Endometrial microvascular endothelial cells (primary cell): ENCODE data around the gene UBE2E2. TPM values are rescaled to one million over a fixed set of nuclear protein-coding genes. Genes with fewer than 3 reads are reported as not detected.

ENCODE experiments used
- in situ Hi-C: cut with HindIII; loops from 2 replicates; pipeline ENCODE4 v1.10.0; 2017; ENCODE audit warnings: low sequenced_read_pairs, low pct_unique_long_range_greater_than_20kb; ENCODE audit errors: inconsistent ontology term
- total RNA-seq: library from RNA; depleted of rRNA; stranded (reverse); fragments of >200 nt; gene quantifications from one replicate; pipeline ENCODE4 v1.2.3, GENCODE V29; 2015; ENCODE audit errors: inconsistent ontology term

The UBE2E2 gene
- total RNA-seq, 1 donor from 2014 or later = 11.2 TPM

DNA sequence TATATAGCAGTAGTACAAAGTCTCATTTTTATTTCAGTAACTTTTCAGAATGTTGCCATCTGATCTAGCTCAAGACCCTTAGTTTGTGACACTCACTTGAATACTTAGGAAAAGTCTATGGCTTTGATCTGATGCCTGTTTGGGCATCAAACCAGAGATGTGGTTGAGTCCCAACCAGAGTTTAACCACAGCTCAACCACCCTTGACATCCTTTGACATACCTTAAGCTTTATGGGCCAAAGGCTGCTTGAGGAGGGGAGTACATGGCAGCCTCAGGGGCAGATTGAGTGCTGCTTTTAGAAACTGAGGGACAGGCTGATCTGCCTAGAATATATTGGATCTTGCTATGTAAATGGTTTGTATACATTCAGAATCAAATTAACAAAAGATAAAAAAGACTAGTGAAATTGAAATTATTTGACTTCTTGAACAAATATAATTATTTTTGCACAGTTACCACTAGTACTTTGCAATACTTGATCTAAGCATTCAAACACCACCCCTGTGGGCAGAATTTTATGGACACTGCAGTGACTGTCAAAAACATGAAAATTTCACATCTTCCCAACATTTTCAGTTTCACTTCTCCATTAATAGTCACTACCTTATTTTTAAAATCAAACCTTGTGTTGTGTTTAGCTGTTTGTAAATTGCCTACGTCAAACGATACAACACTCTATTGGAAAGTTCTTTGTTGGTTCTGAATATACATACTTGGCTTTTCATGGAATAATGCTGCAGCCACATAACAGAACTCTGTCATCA lies 199.8 kb downstream of the UBE2E2 start:
- in situ Hi-C loops = no loop called here

DNA sequence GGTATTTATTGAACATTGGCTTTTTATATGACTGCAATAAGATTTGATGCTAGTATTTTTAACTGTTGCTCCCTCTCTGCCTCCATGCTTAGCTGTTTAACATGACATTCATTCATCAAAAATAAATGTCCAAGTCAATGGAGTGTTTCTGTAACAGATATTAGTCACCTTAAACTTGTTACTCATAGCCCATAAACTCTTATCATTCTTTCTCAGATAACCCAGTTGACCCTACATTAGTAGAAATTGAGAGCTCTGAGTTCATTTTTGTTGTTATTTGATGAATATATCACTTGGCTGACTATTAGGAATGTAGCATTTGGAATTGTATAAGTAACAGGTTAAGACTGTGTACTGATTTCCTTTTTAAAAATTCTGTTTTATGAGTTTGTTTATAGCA lies 201.1 kb downstream of the UBE2E2 start:
- in situ Hi-C loops = no loop called here

GRCh38 chr3:23405081-23405480 lies 202.0 kb downstream of the UBE2E2 start:
- in situ Hi-C loops = no loop called here

DNA sequence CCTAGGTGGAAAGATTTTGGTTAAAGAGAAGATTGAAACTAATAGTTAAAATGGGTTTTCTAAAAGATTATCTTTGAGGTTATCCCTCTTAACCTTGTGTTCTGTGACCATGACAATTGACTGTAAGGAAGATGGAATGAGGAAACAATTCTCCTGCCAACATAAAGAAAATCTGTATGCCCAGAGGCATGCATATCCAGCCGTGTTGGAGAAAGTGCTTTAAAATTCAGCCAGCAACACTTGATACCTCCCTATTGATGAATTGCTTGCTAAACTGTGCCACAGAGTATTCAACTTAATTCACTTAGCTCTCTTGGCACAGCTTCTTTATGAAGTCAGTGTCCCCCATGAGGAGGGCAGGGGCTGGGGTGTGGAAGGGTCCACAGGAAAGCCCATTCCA lies 203.5 kb downstream of the UBE2E2 start:
- in situ Hi-C loops = no loop called here

DNA sequence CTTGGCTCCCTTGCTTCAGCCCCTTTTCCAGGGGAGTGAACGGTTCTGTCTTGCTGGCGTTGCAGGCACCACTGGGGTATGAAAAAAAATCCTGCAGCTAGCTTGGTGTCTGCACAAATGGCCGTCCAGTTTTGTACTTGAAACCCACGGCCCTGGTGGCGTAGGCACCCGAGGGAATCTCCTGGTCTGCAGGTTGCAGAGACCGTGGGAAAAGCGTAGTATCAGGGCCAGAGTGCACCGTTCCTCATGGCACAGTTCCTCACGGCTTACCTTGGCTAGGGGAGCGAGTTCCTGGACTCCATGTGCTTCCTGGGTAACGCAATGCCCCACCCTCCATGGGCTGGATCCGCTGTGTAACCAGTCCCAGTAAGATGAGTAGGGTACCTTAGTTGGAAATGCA lies 214.9 kb downstream of the UBE2E2 start:
- in situ Hi-C loops = no loop called here

DNA sequence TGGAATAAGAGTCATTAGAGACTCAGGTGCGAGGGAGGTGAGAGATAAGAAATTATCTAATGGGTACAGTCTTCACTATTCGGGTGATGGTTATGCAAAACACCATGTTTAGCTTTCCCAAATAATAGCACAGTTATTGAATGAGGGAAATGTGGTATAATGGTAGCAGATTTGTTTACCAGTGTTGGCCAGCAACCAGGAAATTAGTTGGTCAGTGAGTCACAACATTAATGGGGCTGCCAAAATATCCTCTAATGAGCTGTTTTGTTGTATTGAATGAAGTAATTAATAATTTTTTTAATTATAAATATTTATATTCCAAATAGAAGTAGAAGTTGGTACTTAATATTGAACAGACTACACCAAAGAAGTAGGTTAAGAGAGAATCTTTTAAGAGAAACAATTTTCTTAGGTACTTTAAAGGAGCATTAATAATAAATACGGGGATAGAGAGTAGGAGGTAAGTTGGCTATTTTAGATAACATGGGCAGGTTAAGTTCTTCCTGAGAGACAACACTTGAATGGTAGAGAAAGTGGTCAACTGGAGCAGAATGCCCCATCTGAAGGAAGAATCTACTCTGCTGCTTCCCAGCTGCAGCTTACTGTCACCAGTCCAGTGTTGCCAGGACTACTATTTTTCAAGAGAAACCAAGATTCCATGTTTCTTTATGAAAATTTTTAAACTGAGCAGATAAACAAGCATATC lies 218.8 kb downstream of the UBE2E2 start:
- in situ Hi-C loops = no loop called here

DNA sequence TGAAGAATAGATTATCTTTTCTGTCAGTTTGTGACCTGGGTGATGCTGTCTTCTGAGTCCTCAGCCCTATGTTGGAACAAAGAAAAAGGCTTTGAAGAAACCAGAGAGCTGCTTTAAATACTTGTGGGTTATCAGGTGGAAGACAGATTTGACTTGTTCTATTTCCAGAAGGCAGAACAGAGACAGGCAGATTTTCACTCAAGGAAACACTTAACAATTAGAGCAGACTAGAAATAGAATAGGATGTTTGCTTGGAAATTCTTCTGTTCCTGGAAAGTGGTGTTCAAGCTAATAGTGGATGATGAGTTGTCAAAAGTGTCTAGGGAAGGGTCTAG lies 219.4 kb downstream of the UBE2E2 start:
- in situ Hi-C loops = no loop called here

GRCh38 chr3:23425410-23425809 lies 222.3 kb downstream of the UBE2E2 start:
- in situ Hi-C loops = no loop called here

GRCh38 chr3:23430781-23431398 lies 227.8 kb downstream of the UBE2E2 start:
- in situ Hi-C loops = no loop called here

GRCh38 chr3:23431764-23432163 lies 228.6 kb downstream of the UBE2E2 start:
- in situ Hi-C loops = no loop called here

DNA sequence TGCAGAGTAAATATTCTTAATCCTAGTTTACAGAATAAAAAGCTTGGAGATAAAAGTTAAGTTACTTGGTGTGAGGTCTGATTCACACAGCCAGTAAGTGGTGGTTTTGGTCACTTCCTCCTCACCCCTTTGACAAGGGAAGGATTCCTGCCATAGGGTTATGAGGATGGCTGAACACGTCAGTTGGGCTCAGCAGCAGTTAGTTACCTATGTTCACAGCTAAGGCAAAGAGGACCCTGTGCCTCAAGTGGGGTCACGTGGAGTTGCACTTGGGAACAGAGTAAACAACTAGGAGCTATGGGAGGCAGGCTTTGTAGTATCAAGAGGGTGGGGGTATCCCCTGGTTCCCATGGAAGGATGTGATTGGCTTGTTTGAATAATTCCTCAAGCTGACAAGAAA lies 232.2 kb downstream of the UBE2E2 start:
- in situ Hi-C loops = no loop called here

DNA sequence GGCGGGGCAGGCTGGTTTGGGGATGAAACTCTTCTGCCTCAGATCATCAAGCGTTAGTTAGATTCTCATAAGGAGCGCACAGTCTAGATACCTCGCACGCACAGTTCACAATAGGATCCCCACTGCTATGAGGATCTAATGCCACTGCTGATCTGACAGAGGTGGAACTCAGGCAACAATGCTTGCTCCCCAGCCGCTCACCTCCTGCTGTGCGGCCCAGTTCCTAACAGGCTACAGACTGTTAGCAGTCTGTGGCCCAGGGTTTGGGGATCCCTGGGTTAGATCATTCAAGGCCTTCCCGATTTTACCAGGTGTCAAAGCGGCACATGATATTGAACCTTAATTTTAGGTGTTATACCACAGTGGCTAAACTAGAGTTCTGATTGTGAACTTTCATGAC lies 232.8 kb downstream of the UBE2E2 start:
- in situ Hi-C loops = no loop called here

- in situ Hi-C loops = no loop called here
Measured at GRCh38 chr3:23437484-23438145, 234.5 kb downstream of the UBE2E2 start.

- in situ Hi-C loops = no loop called here
Measured at GRCh38 chr3:23438657-23439056, 235.5 kb downstream of the UBE2E2 start.

DNA sequence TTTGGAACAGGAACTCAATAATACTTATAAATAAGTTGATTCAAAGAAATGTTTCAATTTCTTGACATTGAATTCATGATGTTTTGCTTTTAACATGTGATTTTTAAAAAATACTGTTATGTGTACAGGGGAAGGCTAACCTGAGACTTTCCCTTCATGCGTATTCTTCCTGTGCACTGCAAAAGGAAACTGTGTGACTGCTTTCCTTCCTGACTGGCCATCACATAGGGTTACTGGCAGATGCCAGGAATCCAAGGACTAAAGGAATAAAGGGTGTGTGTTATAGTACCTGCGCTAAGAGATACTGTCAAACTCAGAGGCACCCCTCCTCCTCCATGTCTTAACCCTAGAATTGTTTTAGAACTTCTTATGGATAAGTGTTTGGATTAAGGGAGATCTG lies 236.0 kb downstream of the UBE2E2 start:
- in situ Hi-C loops = no loop called here

- in situ Hi-C loops = no loop called here
Measured at GRCh38 chr3:23440416-23441294, 237.5 kb downstream of the UBE2E2 start.

DNA sequence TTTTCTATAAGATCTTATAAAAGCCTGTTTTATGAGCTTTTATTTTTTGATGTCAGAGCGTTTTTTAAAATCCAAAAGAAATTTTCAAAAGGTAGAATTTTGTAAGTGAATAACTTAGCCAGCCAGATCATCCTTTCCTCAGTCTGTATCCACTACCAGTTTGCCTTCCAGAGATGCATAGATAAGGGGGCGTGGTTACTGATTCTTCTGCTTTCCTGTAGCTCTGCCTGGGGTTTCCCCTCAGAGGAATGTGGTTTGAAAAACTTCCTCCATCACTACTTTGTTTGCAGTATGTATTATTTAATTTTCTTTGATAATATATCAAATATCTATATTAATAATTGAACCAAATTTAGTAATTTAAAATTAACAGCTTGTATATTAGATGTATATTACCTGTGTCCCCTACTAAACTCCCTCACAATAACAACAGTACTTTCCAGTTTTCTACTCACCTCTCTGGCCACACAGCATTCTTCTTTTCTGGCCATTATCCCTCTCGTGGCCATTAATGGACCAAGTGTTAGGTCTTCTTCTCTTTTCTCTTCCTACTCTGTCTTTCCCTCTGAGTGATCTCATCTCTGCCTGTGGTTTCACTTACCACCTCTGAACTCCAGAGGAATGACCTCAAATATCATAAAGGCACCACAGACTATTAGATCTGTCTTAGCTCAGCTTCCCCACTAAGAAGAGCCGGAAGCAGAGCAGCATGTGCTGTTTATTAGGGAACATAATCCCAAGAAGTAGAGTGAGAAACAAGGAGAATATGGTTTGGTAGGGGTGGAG lies 239.7 kb downstream of the UBE2E2 start:
- in situ Hi-C loops = no loop called here

DNA sequence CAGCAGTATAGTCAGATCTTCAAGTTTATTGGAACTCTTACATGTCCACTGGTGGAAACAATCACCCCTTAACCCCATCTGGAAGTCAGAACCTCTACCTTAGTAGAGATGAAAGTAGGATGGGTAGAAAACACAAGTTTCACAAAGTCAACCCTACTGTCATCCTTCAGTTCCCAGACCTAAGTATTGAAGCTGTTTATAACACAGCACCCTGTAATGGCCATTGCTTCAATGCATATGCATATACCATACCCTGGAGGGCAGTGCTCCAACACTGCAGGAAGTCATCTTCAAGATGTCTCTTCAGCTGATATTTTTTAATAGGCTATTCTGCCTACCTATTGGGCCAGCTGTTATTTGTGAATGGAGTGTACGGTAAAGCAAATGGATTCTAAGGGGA lies 241.3 kb downstream of the UBE2E2 start:
- in situ Hi-C loops = no loop called here
